Measurements from ENCODE around the gene PPP4R1.

PPP4R1 gene

GRCh38 chr18:9552616-9553015, 61.7 kb downstream of the PPP4R1 start:
- peaks cover 36 to 97% of the 10 kb centered on the region in 2 donors for H3K36me3 ChIP-seq (replicated peaks in 1 of 2; ENCODE audit: control insufficient read depth in 2 of 2, insufficient read depth in 2 of 2, low read length in 2 of 2)

GRCh38 chr18:9552191-9552590, 62.2 kb downstream of the PPP4R1 start:
- no peak overlapping the region for H2BK5ac ChIP-seq (ENCODE audit: low read length)
- no peak for DNase-seq (ENCODE audit: low spot score)
- no peaks in the 10 kb centered on the region for H3K27me3 ChIP-seq (ENCODE audit: control insufficient read depth in 3 of 3, insufficient read depth in 3 of 3, low read depth in 1 of 3, low read length in 3 of 3)
- no peak overlapping the region for H2AFZ ChIP-seq (ENCODE audit: low read length)
- no CpG with 5 or more reads among the region's 3 CpGs for WGBS, 2 donors (ENCODE audit: extremely low coverage in 2 of 2, insufficient read length in 2 of 2, insufficient replicate concordance in 1 of 2)
- no peak overlapping the region for H3K27ac ChIP-seq (replicated peaks; ENCODE audit: low read length)
- no peak overlapping the region for H4K91ac ChIP-seq (ENCODE audit: low read depth, low read length, poor library complexity)
- H2AK5ac ChIP-seq (ENCODE audit: low read depth, low read length), result no peak overlapping the region
- no peak overlapping the region for H3K18ac ChIP-seq (ENCODE audit: low read length)
- H3K14ac ChIP-seq (ENCODE audit: low read length), result no peak overlapping the region
- H3K4ac ChIP-seq (ENCODE audit: low read length), result no peak overlapping the region
- no peak overlapping the region for H3K4me2 ChIP-seq (ENCODE audit: insufficient read depth, low read length, poor library complexity, severe bottlenecking)
- no peak overlapping the region for H3K9ac ChIP-seq (ENCODE audit: low read depth, low read length, poor library complexity)
- H3K36me3 ChIP-seq (replicated peaks in 1 of 2; ENCODE audit: control insufficient read depth in 2 of 2, insufficient read depth in 2 of 2, low read length in 2 of 2), result peaks cover 37 to 97% of the 10 kb centered on the region in 2 donors
- H2BK120ac ChIP-seq (ENCODE audit: low read depth, low read length), result no peak overlapping the region
- no peak overlapping the region for H3K4me3 ChIP-seq (ENCODE audit: low read length in 2 of 2)
- no peaks in the 10 kb centered on the region for H3K79me1 ChIP-seq (ENCODE audit: low read depth, low read length)
- H2BK12ac ChIP-seq (ENCODE audit: low read length), result no peak overlapping the region
- no peaks in the 10 kb centered on the region for H3K4me1 ChIP-seq (ENCODE audit: control insufficient read depth in 2 of 2, insufficient read depth in 1 of 2, low read depth in 1 of 2, low read length in 2 of 2)
- H2BK15ac ChIP-seq (ENCODE audit: low read length), result no peak overlapping the region
- no peak overlapping the region for H3K23ac ChIP-seq (ENCODE audit: low read depth, low read length, poor library complexity)
- H4K8ac ChIP-seq (ENCODE audit: low read depth, low read length), result no peak overlapping the region
- peaks cover 6 to 34% of the 10 kb centered on the region in 2 donors for H3K9me3 ChIP-seq (replicated peaks in 1 of 2; ENCODE audit: control insufficient read depth in 2 of 2, insufficient read depth in 1 of 2, low read depth in 1 of 2, low read length in 2 of 2)

More at GRCh38 chr18:9552616-9553015, 61.7 kb downstream of the PPP4R1 start:
- Histone ChIP-seq H2BK120ac (ENCODE audit: low read depth, low read length) (no peak overlapping the region), H3K27ac (replicated peaks; ENCODE audit: low read length) (no peak overlapping the region), H3K4me1 (ENCODE audit: control insufficient read depth in 2 of 2, insufficient read depth in 1 of 2, low read depth in 1 of 2, low read length in 2 of 2) (no peaks in the 10 kb centered on the region), H3K9ac (ENCODE audit: low read depth, low read length, poor library complexity) (no peak overlapping the region), H3K9me3 (replicated peaks in 1 of 2; ENCODE audit: control insufficient read depth in 2 of 2, insufficient read depth in 1 of 2, low read depth in 1 of 2, low read length in 2 of 2) (peaks cover 6 to 36% of the 10 kb centered on the region in 2 donors), H3K79me1 (ENCODE audit: low read depth, low read length) (no peaks in the 10 kb centered on the region), H2BK12ac (ENCODE audit: low read length) (no peak overlapping the region), H3K23ac (ENCODE audit: low read depth, low read length, poor library complexity) (no peak overlapping the region), H2AFZ (ENCODE audit: low read length) (no peak overlapping the region), H2AK5ac (ENCODE audit: low read depth, low read length) (no peak overlapping the region), H2BK15ac (ENCODE audit: low read length) (no peak overlapping the region), H3K14ac (ENCODE audit: low read length) (no peak overlapping the region), H3K18ac (ENCODE audit: low read length) (no peak overlapping the region), H2BK5ac (ENCODE audit: low read length) (no peak overlapping the region), H3K4ac (ENCODE audit: low read length) (no peak overlapping the region), H4K91ac (ENCODE audit: low read depth, low read length, poor library complexity) (no peak overlapping the region), H3K4me2 (ENCODE audit: insufficient read depth, low read length, poor library complexity, severe bottlenecking) (no peak overlapping the region), H4K8ac (ENCODE audit: low read depth, low read length) (no peak overlapping the region), H3K27me3 (ENCODE audit: control insufficient read depth in 3 of 3, insufficient read depth in 3 of 3, low read depth in 1 of 3, low read length in 3 of 3) (no peaks in the 10 kb centered on the region), H3K4me3 (ENCODE audit: low read length in 2 of 2) (no peak overlapping the region)
- DNase-seq (ENCODE audit: low spot score), result no peak
- no CpG with 5 or more reads among the region's 4 CpGs for WGBS, 2 donors (ENCODE audit: extremely low coverage in 2 of 2, insufficient read length in 2 of 2, insufficient replicate concordance in 1 of 2)

GRCh38 chr18:9550429-9550828, 63.9 kb downstream of the PPP4R1 start:
- Histone ChIP-seq H3K9ac (ENCODE audit: low read depth, low read length, poor library complexity) (no peak overlapping the region), H2BK120ac (ENCODE audit: low read depth, low read length) (no peak overlapping the region), H2BK15ac (ENCODE audit: low read length) (no peak overlapping the region), H4K91ac (ENCODE audit: low read depth, low read length, poor library complexity) (no peak overlapping the region), H3K4ac (ENCODE audit: low read length) (no peak overlapping the region), H2AFZ (ENCODE audit: low read length) (no peak overlapping the region), H3K36me3 (replicated peaks in 1 of 2; ENCODE audit: control insufficient read depth in 2 of 2, insufficient read depth in 2 of 2, low read length in 2 of 2) (peaks cover 39 to 95% of the 10 kb centered on the region in 2 donors), H3K27me3 (ENCODE audit: control insufficient read depth in 3 of 3, insufficient read depth in 3 of 3, low read depth in 1 of 3, low read length in 3 of 3) (no peaks in the 10 kb centered on the region), H4K8ac (ENCODE audit: low read depth, low read length) (no peak overlapping the region), H2BK5ac (ENCODE audit: low read length) (no peak overlapping the region), H3K18ac (ENCODE audit: low read length) (no peak overlapping the region), H3K79me1 (ENCODE audit: low read depth, low read length) (no peaks in the 10 kb centered on the region), H3K4me1 (ENCODE audit: control insufficient read depth in 2 of 2, insufficient read depth in 1 of 2, low read depth in 1 of 2, low read length in 2 of 2) (no peaks in the 10 kb centered on the region), H3K14ac (ENCODE audit: low read length) (no peak overlapping the region), H3K27ac (replicated peaks; ENCODE audit: low read length) (no peak overlapping the region), H3K4me2 (ENCODE audit: insufficient read depth, low read length, poor library complexity, severe bottlenecking) (no peak overlapping the region), H3K9me3 (replicated peaks in 1 of 2; ENCODE audit: control insufficient read depth in 2 of 2, insufficient read depth in 1 of 2, low read depth in 1 of 2, low read length in 2 of 2) (peaks cover 6 to 29% of the 10 kb centered on the region in 2 donors), H3K4me3 (ENCODE audit: low read length in 2 of 2) (no peak overlapping the region), H2BK12ac (ENCODE audit: low read length) (no peak overlapping the region), H3K23ac (ENCODE audit: low read depth, low read length, poor library complexity) (no peak overlapping the region), H2AK5ac (ENCODE audit: low read depth, low read length) (no peak overlapping the region)
- DNase-seq (ENCODE audit: low spot score), result no peak
- WGBS, 2 donors (ENCODE audit: extremely low coverage in 2 of 2, insufficient read length in 2 of 2, insufficient replicate concordance in 1 of 2), result no CpG with 5 or more reads among the region's 4 CpGs

GRCh38 chr18:9549405-9549804, 65.0 kb downstream of the PPP4R1 start:
- Histone ChIP-seq H2BK120ac (ENCODE audit: low read depth, low read length) (no peak overlapping the region), H3K27ac (replicated peaks; ENCODE audit: low read length) (no peak overlapping the region), H4K91ac (ENCODE audit: low read depth, low read length, poor library complexity) (no peak overlapping the region), H3K36me3 (replicated peaks in 1 of 2; ENCODE audit: control insufficient read depth in 2 of 2, insufficient read depth in 2 of 2, low read length in 2 of 2) (peaks cover 37 to 95% of the 10 kb centered on the region in 2 donors), H3K9ac (ENCODE audit: low read depth, low read length, poor library complexity) (no peak overlapping the region), H2BK12ac (ENCODE audit: low read length) (no peak overlapping the region), H3K27me3 (ENCODE audit: control insufficient read depth in 3 of 3, insufficient read depth in 3 of 3, low read depth in 1 of 3, low read length in 3 of 3) (no peaks in the 10 kb centered on the region), H3K18ac (ENCODE audit: low read length) (no peak overlapping the region), H3K23ac (ENCODE audit: low read depth, low read length, poor library complexity) (no peak overlapping the region), H3K9me3 (replicated peaks in 1 of 2; ENCODE audit: control insufficient read depth in 2 of 2, insufficient read depth in 1 of 2, low read depth in 1 of 2, low read length in 2 of 2) (peaks cover 6 to 20% of the 10 kb centered on the region in 2 donors), H2AK5ac (ENCODE audit: low read depth, low read length) (no peak overlapping the region), H3K4ac (ENCODE audit: low read length) (no peak overlapping the region), H2AFZ (ENCODE audit: low read length) (no peak overlapping the region), H2BK5ac (ENCODE audit: low read length) (no peak overlapping the region), H3K14ac (ENCODE audit: low read length) (no peak overlapping the region), H3K79me1 (ENCODE audit: low read depth, low read length) (no peaks in the 10 kb centered on the region), H3K4me1 (ENCODE audit: control insufficient read depth in 2 of 2, insufficient read depth in 1 of 2, low read depth in 1 of 2, low read length in 2 of 2) (no peaks in the 10 kb centered on the region), H3K4me3 (ENCODE audit: low read length in 2 of 2) (peak overlapping the region in 1 of 2 donors; percentile 41), H2BK15ac (ENCODE audit: low read length) (no peak overlapping the region), H4K8ac (ENCODE audit: low read depth, low read length) (no peak overlapping the region), H3K4me2 (ENCODE audit: insufficient read depth, low read length, poor library complexity, severe bottlenecking) (no peak overlapping the region)
- WGBS, 2 donors (ENCODE audit: extremely low coverage in 2 of 2, insufficient read length in 2 of 2, insufficient replicate concordance in 1 of 2), result no CpG with 5 or more reads among the region's 7 CpGs
- DNase-seq (ENCODE audit: low spot score), result no peak

Measured in neuronal stem cell (in vitro differentiated cells).